NCI-H2196 treated with DMSO at 0.1 percent for 48 hours (cell line): ENCODE results near the gene LRMDA.

Experiments
- DNase-seq: peaks from one replicate; lab custom pipeline; 2025; ENCODE audit not compliant: unreplicated experiment; lab: John Stamatoyannopoulos, UW

Gene LRMDA

GRCh38 chr10:76091926-76092325 is 660.5 kb downstream of the LRMDA start:
- DNase-seq = no peak

DNA sequence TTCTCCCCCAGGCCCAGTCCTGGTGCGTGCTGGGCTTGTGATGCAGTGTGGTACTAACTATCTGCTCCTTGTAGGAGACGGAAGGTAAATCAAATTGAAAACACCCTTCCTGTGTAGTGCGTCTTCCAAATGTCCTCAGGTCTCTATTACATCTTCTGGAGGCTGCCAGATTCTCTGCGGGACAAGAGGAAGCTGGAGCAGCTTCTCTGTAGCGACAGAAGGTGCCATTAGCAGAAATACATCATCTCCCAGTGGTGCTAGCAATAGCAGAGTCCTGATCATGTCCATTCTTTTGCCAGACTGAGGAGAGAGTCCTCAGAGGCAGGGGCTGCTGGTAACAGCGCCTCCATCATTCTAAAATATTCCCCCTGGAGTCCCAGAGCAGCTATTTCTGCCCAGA is 675.2 kb downstream of the LRMDA start:
- no peak for DNase-seq

- DNase-seq = no peak
Observed at GRCh38 chr10:76108563-76109359, 677.3 kb downstream of the LRMDA start.

DNA sequence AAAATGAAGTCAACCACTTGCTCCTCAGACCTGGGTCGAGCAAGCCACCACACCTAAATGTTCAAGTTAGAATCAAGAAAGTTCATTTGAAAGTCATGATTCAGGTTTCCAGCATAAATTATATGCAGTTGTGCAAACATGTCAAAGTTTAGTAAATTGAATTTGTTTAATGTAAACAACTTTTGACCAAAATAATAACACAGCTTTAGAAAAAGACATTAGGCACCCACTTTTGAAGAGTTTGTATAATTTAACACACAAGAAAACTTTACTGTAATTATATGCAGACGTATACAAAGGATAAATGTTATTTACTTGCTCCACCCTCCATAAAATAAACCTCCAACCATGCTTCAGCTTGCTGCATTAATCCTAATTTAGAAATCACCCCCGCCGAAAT is 680.0 kb downstream of the LRMDA start:
- no peak for DNase-seq

GRCh38 chr10:76111986-76112825 is 680.8 kb downstream of the LRMDA start:
- DNase-seq = no peak

DNA sequence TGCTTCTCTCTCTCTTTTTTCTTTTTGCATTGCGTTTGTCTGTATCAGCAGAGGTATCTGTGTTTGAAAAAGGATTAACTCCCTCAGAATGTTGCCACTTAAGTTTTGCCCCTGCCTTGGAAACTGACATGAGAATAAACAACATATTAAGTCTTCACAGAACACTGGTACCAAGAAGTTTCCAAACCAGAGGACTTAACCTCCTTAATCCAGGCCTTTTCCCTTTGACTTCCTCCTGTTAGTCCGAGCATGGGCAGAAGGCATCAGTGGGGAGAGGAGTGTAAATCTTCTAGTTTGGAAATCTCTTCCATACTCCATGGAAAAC is 681.4 kb downstream of the LRMDA start:
- DNase-seq = no peak

- no peak for DNase-seq
Observed at GRCh38 chr10:76113952-76114351, 682.5 kb downstream of the LRMDA start.

DNA sequence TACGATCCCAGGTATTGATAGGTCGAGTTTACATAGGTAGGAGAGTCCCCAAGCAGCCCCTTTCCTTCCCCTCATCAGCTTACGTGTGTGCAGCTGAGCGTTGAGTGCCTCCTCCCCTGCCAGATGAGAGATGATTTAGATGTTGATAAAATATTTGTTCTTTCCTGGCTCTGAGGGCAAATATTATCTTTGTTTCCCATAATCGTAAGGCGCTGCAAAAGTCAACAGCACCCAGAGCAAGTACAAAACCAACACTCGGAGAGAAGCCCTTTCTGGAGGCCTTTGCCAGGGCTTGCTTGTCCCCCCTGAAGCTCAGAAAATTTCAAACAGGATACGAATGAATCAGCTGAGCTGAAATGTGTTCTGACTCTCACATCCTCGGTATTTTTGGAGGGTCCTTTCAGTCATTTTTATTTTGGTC is 683.2 kb downstream of the LRMDA start:
- no peak for DNase-seq

- DNase-seq = no peak
Observed at GRCh38 chr10:76115131-76115470, 683.7 kb downstream of the LRMDA start.

DNA sequence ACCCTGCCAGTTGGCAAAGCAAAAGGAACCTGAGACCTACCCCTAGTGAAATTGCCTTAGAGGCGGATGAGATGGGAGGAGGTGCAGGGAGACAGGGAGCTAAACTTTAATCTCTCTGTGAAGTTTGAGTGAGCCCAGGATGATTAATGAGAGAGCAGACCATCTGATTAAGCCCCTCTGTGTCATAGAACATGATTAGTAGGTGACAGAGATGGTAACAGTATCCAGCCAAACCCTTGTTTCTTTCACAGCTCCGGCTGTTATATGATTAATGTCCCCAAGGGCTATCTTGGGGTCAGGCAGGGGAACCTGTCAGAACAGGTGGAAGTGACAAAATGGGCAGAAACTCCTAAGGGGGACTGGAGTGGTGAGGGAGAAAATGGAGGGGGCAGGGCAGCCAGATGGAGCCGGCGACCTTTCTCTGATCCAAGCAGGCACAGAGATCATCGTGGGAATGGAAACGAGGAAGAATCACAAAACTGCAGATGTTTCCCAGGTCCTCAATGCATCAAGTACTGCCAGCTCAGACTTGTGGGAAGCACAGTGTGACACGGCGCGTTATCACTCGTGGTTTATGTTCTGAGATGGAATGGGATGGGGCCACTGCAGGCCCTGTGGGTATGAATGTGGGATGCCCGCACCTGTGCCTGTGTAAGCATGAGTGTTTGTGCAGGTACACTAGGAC is 684.2 kb downstream of the LRMDA start:
- no peak for DNase-seq

DNA sequence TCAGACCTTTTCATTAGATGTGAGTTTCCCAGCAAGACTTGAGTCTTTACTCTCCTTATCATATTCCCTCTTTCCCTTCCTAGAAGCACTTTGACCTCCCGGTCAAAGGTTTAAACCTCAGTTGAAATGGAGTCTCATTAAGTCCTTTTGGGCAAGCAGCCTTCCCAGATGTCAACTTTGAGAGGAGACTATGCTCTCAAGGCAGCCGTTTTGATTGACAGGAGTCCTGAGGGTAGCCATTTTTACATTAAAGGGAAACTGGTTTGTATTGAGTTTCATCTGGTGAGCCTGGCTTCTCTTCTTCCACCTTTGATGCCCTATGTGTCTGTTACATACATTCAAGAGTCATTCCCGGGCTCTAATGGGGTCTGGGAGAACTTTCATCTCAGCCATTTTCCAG is 685.1 kb downstream of the LRMDA start:
- no peak for DNase-seq

DNA sequence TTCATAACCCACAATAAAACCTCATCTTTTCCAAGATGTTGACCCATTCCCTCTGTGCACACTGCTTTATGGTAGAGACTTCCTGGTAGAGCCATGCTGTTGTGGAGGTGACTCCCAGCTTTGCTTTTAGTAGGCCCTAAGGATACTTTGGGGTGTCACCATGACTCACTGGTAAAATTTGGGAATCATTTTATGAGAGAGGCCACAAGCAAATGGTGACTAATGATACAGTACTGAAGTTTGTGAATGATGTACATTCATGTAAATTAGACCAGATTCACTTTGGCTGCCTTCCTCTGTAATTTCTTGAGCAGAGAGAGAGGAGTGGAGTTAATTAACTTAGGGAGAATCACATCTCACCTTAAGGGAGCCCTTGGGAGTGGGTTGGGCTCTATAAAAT is 686.5 kb downstream of the LRMDA start:
- DNase-seq = no peak

DNA sequence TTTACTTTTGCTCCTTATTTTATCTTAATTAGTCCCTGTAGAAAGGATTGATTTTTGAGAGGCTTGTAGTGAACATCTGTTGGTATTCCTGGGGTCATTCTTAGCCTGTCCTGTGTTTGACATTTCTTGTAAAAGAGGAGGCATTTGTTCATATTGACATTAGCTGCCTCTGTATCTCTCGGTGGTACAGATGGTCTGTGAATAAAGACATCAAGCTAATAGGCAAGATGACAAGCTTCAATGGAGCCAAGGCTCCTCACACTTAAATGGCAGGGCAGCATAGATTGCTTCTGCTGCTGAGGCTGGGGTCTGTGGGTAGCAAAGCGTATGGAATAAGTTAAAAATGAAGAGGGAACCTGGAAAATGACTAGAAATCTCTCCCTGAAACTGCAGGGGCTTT is 687.6 kb downstream of the LRMDA start:
- no peak for DNase-seq

DNA sequence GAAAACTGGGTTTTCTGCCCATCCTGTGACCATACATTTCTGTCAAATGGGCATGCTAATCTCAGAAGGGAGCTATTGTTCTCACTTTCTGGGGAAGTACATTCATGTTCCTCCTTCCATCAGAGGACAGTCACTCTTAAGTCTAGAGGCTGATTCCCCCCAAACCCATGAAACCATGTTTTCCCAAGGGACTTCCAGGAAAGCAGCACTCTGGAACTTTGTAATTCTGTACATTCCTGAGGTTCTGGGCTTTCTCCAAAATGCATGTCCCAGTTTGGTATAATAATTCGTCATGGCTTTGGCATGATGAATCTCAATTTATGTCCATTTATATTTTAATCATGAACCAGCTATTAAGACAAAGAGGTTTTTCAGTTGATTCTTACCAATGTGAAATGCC is 688.1 kb downstream of the LRMDA start:
- no peak for DNase-seq

DNA sequence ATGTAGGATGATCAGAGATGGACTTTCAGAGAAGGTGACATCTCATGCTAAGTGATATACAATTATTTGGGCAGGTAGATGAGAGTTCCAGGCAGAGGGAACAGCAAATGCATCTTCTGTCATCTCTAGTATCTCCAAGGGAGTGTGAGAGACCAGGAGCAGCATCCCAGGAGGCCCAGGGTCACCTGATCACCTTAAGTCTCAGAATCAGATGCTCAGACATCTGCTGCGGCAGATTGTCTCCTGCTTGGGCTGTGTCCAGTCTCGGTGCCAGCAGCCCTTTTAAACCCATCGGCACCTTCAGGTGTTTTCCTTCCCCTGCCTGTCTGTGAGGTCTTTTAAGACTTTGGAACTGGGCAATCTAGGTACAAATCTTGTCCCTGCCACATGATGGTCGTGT is 690.6 kb downstream of the LRMDA start:
- no peak for DNase-seq

DNA sequence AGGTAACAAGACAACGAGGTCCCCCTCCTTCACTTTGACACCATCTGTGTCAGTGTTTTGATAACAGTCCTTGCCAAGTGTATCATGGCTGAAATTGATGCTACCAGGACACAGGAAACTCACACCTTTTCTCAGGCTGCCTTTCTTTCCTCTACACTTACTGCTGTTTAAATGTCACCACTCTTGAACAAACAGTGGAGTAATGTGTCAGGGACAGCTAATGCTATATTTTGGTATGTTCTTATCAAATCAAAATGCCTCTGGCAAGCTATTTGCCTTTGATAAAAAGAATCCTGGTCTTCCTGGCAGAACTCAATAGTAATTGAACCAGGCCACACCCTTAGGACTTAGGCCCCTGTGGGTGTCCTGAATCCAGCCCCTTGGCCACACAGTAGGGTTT is 692.9 kb downstream of the LRMDA start:
- no peak for DNase-seq

DNA sequence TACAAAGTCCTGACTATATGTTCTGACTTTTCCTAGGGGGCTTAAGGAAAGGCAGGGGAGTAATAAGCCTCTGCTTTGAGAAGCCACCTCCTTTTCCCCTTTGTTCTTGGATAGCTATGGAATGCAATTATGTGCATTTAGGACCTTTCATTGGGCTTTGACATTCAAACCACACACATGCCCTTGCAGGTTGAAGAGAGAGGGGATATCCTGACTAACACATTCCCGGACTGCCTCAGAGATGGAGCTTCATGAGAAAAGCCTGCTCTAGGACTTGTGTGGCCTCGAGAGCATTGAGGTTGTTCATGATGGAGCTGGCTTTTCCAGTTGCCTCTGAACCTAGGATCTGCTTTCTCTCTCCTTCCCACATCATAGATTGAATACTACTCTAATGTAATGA is 694.5 kb downstream of the LRMDA start:
- DNase-seq = no peak

DNA sequence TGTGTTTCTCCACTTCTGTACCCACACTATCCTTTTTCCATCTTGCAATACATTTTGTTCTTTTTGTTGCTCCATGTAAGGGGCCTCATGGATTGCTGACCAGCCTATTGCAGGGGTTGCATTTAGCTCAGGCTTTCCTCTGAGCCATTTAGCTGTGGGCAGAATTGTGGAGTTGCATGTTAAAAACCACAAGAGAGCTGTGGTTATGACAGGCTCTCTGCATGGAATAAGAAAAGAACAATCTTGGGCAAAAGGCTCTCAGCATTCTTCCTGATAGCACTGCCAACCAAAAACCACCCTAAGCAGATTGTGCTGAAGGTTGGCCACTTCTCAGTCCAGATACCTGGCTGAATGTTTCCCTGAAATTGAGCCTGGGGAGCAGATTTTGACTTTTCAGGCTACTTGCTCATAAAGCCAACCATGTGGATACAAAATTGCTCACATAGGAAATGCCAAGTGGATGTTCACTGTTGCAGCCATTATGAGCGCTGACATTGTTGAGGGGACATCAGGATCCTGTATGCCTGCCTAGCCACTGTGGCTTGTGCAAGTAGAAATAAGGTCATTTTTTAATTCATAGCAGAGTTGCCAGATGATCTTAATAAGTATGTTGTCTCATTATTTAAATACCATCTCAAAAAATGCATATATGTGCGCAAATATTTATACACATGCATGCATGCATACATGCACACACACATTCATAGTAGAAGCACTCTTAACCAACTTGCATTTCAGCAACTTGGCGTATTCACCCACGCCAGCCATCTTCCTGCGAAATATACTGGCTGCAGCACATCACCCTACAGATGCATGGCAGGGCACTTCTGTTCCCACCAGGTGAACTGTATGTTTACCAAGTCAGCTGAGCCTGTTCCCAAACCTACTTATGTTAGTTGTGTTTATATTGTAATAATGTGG is 695.4 kb downstream of the LRMDA start:
- DNase-seq = no peak

- no peak for DNase-seq
Observed at GRCh38 chr10:76127984-76128589, 696.7 kb downstream of the LRMDA start.

DNA sequence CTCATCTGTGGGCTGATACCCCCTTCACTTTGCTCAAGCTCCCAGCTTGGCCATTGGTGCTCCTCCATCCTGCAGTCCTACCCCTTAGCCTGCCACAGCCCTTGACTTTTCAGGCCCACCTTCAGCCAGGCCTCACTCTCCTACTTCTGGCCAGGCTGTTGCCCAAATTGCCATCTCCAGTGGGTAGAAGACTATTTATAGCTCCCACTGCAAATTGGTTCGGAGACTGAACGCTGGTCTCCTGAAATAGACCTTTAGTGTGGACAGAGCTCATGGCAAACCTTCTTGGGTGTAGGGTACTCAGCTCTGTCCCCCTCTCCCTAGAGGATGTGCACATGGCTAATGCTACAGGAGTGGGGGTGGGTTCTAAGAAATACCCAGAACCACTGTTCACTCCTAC is 697.8 kb downstream of the LRMDA start:
- no peak for DNase-seq

- DNase-seq = no peak
Observed at GRCh38 chr10:76130892-76131291, 699.5 kb downstream of the LRMDA start.
